Measurements from ENCODE around the gene RILPL2. TPM values are rescaled to one million over a fixed set of nuclear protein-coding genes. Genes with fewer than 3 reads are reported as not detected.
A peak's percentile ranks its signal among the peaks of the same experiment; 100 is the strongest.

Gene RILPL2
- total and polyA plus RNA-seq, 9 of the 15 experiments (the other 6 are each of a cell fraction or from before 2014, with no cell fraction given), result 0.61 to 5.8 (median 4.3) TPM

GRCh38 chr12:123449249-123449733, 12.8 kb upstream of the RILPL2 start:
- Histone ChIP-seq H3K36me3 (ENCODE audit: control insufficient read depth, insufficient read depth, low read length) (no peaks in the 10 kb centered on the region), H3K79me2 (ENCODE audit: control insufficient read depth, insufficient read depth, low read length) (no peaks in the 10 kb centered on the region), H3K4me2 (ENCODE audit: insufficient read depth, low read length) (no peak overlapping the region), H3K27ac (ENCODE audit: extremely low read depth, low read depth, low read length) (peak overlapping the region; percentile 18; the same call in 2 of the 3 replicates), H4K20me1 (replicated peaks; ENCODE audit: control insufficient read depth, insufficient read depth, low read length) (no peaks in the 10 kb centered on the region), H3K9me1 (ENCODE audit: control insufficient read depth, insufficient read depth, low read length) (no peaks in the 10 kb centered on the region), H3K27me3 (ENCODE audit: control insufficient read depth in 2 of 2, insufficient read depth in 2 of 2, low read length in 2 of 2) (no peaks in the 10 kb centered on the region), H3K9ac (ENCODE audit: insufficient read depth in 1 of 2, low read depth in 2 of 2, low read length in 2 of 2) (peak overlapping the region in 1 of 2 experiments; percentile 52; a peak in 1 of 4 replicates), H3K9me3 (replicated peaks; ENCODE audit: control insufficient read depth, insufficient read depth, low read depth, low read length) (no peaks in the 10 kb centered on the region), H3K4me3 (no peak overlapping the region), H3K4me1 (replicated peaks in 1 of 2; ENCODE audit: control insufficient read depth in 2 of 2, insufficient read depth in 2 of 2, low read length in 2 of 2) (peaks cover 3 to 9% of the 10 kb centered on the region in 2 experiments; a peak in 2 of 5 replicates), H2AFZ (ENCODE audit: low read depth, low read length) (peak overlapping the region; percentile 81)
- WGBS (ENCODE audit: insufficient coverage, low coverage, missing lambda C conversion rate), result 41% methylated on average over 2 of the region's 2 CpGs
- TF ChIP-seq POLR2H (tag; IDR thresholded peaks at IDR 0.05; ENCODE audit: low read depth) (no peak), HMBOX1 (IDR thresholded peaks at IDR 0.05) (peak; percentile 59), TAF15 (IDR thresholded peaks at IDR 0.05; ENCODE audit: low read depth, low read length) (no peak), JUND (IDR thresholded peaks at IDR 0.05; ENCODE audit: borderline replicate concordance, low read depth, low read length) (peak; percentile 5; the same call in 1 of the 2 replicates), JUND (tag; IDR thresholded peaks at IDR 0.05; ENCODE audit: borderline replicate concordance, low read depth, low read length) (no peak), NR2C1 (IDR thresholded peaks at IDR 0.05) (peak; percentile 46; the same call in 1 of the 2 replicates), NR2C1 (tag; IDR thresholded peaks at IDR 0.05) (peak; percentile 76), NR2C2 (CRISPR knock-in tag; IDR thresholded peaks at IDR 0.05) (no peak), NR2C2 (tag; IDR thresholded peaks at IDR 0.05) (peak; percentile 52), EGR1 (conservative IDR thresholded peaks at IDR 0.05) (no peak), FOSL1 (tag; conservative IDR thresholded peaks at IDR 0.05) (peak; percentile 58)
- TF ChIP-seq, protein P1, sequence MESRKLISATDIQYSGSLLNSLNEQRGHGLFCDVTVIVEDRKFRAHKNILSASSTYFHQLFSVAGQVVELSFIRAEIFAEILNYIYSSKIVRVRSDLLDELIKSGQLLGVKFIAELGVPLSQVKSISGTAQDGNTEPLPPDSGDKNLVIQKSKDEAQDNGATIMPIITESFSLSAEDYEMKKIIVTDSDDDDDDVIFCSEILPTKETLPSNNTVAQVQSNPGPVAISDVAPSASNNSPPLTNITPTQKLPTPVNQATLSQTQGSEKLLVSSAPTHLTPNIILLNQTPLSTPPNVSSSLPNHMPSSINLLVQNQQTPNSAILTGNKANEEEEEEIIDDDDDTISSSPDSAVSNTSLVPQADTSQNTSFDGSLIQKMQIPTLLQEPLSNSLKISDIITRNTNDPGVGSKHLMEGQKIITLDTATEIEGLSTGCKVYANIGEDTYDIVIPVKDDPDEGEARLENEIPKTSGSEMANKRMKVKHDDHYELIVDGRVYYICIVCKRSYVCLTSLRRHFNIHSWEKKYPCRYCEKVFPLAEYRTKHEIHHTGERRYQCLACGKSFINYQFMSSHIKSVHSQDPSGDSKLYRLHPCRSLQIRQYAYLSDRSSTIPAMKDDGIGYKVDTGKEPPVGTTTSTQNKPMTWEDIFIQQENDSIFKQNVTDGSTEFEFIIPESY (CRISPR knock-in tag; IDR thresholded peaks at IDR 0.05), result no peak
- ATAC-seq (peak; percentile 73), FAIRE-seq (peak; percentile 37), DNase-seq (ENCODE audit: extremely low read depth in 1 of 4, low spot score in 3 of 4) (peak in 1 of 4 experiments; percentile 43)
- in situ Hi-C loops (cut with MboI) (no loop called here), intact Hi-C loops (cut with micrococcal nuclease) (no loop called here)
- ChIA-PET POLR2A (interaction anchor here (0.7 to 1.6 kb wide), 2 partner anchors 20 to 482 kb away, joined by 3 to 4 read pairs; no protein-coding TSS in a partner anchor), CTCF (ENCODE audit: low intra/inter-chr PET ratio) (no interaction called here)
- BruUV-seq (replicated peaks), result no TSS peak

Measured in K562 (cell line).